Esophagus muscularis mucosa (tissue), 4 donors: ENCODE data around the gene AJUBA. TPM values are rescaled to one million over a fixed set of nuclear protein-coding genes. Genes with fewer than 3 reads are reported as not detected.

Experiments used
- DNase-seq: peaks from one replicate; pipeline ENCODE4 v3.0.0-alpha.2; 2017; ENCODE audit errors: extremely low spot score
- H3K27ac ChIP-seq, 4 donors: fragments of 200-600 bp; sonication (generic); replicated peaks in 1 of 4; 1 replicate in 3 of 4; 2 replicates in 1 of 4; pipeline ENCODE4 v1.5.1; 2016 to 2019; ENCODE audit warnings: mild to moderate bottlenecking in 1 of 4
- H3K27me3 ChIP-seq, 4 donors: fragments of 200-600 bp; sonication (generic); one replicate each; pipeline versions ENCODE4 v1.5.1 to v1.6.0; 2016 to 2019
- H3K36me3 ChIP-seq, 4 donors: fragments of 200-600 bp; sonication (generic); one replicate each; pipeline ENCODE4 v1.5.1; 2016 to 2019
- H3K4me1 ChIP-seq, 4 donors: fragments of 200-600 bp; sonication (generic); one replicate each; pipeline ENCODE4 v1.5.1; 2016 to 2019
- H3K4me3 ChIP-seq, 4 donors: fragments of 200-600 bp; sonication (generic); 1 replicate in 2 of 4; 2 replicates in 2 of 4; pipeline ENCODE4 v1.5.1; 2016 to 2019; ENCODE audit warnings: mild to moderate bottlenecking in 4 of 4, moderate library complexity in 1 of 4
- H3K9me3 ChIP-seq, 4 donors: fragments of 200-600 bp; sonication (generic); 1 replicate in 3 of 4; 2 replicates in 1 of 4; pipeline ENCODE4 v1.5.1; 2016 to 2019
- EP300 ChIP-seq: sonication (generic); formaldehyde crosslinking; IDR thresholded peaks from one replicate; pipeline ENCODE4 v1.6.1; 2017; ENCODE audit warnings: antibody characterized with exemption
- POLR2A ChIP-seq: fragments of 450-650 bp; IDR thresholded peaks from one replicate; pipeline ENCODE4 v1.6.1; 2017; ENCODE audit warnings: antibody characterized with exemption, moderate library complexity, mild to moderate bottlenecking, low read depth
- POLR2AphosphoS5 ChIP-seq, 2 donors: sonication (generic); formaldehyde crosslinking; IDR thresholded peaks; one replicate each; pipeline ENCODE4 v1.6.1; 2017; ENCODE audit warnings: antibody characterized with exemption in 2 of 2
- WGBS: methylation state at CpG from one replicate; pipeline ENCODE4 v1.1.5; 2018; 5-methylcytosine and 5-hydroxymethylcytosine counted together
- intact Hi-C: fragments of 100-400 bp; cut with DNase I; formaldehyde crosslinking; loops from one replicate; pipeline ENCODE4 v1.15.1; 2023
- total RNA-seq, 4 donors: library from RNA; depleted of rRNA; stranded (reverse); fragments of >200 nt; gene quantifications; one replicate each; pipeline versions ENCODE4 v1.1.0 to v1.2.1, GENCODE V29; 2016
- TF ChIP-seq, protein P1 (sequence below), 3 experiments: fragments of 200-600 bp in 2 of 3; fragments of 450-650 bp in 1 of 3; sonication (generic) in 2 of 3; IDR thresholded peaks; one replicate each; pipeline ENCODE4 v1.5.1; 2017 to 2019; ENCODE audit warnings: antibody characterized with exemption in 3 of 3, mild to moderate bottlenecking in 2 of 3, moderate library complexity in 1 of 3

AJUBA gene
- total RNA-seq, 4 donors from 2014 or later: 7.0 to 32.5 (median 17.9) TPM

DNA sequence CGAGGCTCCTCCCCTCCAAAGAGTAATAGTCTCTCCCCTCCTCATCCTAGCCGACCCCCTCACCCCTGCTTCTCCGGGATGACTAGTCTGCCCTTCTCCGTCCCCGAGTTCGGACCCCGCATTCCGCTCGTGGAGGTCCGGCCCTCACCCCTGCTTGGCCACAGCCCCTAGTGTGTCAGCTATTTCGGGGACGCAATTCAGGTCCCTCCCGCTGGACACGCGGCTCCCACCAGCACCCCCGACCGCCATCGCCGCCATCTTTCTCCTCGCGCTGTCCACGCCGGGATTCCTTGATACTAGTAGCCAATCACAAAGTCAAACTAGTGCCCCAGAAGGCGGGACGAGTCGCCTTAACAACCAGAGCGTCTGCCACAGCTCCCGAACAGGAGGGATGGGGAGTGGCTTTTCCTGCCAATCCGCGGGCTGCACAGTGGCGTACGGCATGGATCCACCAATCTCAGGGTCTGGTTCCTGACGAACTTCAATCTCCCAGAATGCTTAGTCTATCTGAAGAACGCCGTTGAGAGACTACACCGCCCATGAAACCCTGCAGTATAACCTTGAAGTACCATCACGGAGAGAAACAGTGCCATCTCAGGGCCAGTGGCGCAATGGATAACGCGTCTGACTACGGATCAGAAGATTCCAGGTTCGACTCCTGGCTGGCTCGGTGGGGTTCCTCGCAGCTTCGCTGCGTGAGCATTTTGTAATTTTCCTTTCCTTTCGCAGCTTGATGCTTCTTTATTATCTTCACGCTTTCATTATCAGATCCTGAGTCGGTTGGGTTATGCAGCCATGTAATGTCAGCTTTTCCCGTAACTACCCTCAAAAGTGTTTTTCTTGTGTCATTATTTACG, 53.0 kb downstream of the AJUBA start, which contains the start of gene PRMT5:
Gene PRMT5, minus strand, starts transcription at position 273 of the 857 bp plus-strand sequence. Its CDS starts 15 bp downstream, at position 258.
- intact Hi-C loops: loop anchor here (10.0 kb wide), 1 partner anchor 385 kb away; no protein-coding TSS in a partner anchor
- peak within 1 kb of the TSS; percentile 78 to 93 (median 86) for H3K4me3 ChIP-seq
- WGBS: 0% methylated on average over 22 of the region's 51 CpGs
- H3K27ac ChIP-seq: peak within 1 kb of the TSS; percentile 89 to 96 (median 92)
- TF ChIP-seq POLR2AphosphoS5 (IDR thresholded peaks at IDR 0.05) (peak; percentile 86 to 89), EP300 (no peak), POLR2A (peak; percentile 63)
- TF ChIP-seq, protein P1, sequence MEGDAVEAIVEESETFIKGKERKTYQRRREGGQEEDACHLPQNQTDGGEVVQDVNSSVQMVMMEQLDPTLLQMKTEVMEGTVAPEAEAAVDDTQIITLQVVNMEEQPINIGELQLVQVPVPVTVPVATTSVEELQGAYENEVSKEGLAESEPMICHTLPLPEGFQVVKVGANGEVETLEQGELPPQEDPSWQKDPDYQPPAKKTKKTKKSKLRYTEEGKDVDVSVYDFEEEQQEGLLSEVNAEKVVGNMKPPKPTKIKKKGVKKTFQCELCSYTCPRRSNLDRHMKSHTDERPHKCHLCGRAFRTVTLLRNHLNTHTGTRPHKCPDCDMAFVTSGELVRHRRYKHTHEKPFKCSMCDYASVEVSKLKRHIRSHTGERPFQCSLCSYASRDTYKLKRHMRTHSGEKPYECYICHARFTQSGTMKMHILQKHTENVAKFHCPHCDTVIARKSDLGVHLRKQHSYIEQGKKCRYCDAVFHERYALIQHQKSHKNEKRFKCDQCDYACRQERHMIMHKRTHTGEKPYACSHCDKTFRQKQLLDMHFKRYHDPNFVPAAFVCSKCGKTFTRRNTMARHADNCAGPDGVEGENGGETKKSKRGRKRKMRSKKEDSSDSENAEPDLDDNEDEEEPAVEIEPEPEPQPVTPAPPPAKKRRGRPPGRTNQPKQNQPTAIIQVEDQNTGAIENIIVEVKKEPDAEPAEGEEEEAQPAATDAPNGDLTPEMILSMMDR (IDR thresholded peaks at IDR 0.05): no peak
- H3K4me1 ChIP-seq: peaks cover 13 to 33% (median 31%) of the 10 kb centered on the region in 4 donors
- H3K36me3 ChIP-seq: peaks cover 10 to 32% (median 22%) of the 10 kb centered on the region in 4 donors
- peak; percentile 100 for DNase-seq
- no peaks in the 10 kb centered on the region for H3K9me3 ChIP-seq
- H3K27me3 ChIP-seq: no peaks in the 10 kb centered on the region

DNA sequence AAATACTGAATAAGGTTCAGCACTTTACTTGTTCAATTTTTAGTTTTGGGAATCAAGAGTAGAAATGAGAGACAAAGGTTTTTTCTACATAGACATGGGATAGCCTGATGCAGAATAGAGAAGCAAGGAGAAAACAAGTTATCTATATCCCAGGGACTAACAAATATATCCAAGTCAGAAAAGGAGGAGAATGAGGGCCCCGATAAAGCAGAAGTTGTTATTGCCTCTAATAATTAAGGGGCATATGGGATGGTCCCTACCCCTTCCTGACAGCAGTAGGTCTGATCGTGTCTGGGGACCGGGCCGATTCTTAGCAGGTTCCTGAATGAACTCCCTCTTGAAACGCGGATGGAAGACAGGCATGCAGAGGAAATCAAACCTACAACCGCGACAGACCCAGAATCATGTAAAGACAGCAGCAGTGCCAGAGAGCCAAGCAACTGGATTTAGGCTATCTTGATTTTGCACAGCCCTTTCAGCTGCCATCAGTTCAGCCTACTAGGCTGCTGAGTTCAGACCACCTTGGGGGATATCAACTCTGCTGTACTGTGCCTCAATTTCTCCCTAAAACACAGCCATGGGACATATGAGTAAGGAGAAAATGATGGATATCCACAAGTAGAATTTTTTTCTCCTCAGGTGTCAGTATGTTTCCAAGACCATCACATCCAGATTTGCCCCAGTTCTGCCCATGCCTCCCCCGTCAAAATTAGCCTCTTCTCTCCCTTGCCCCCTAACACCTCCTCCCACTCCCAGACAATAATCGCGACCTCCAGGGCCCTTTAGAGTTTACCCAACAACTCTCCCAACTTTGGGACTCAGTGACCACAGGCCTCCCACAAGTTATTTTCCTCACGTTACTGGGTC, 53.9 kb downstream of the AJUBA start:
- Histone ChIP-seq H3K4me1 (peaks cover 13 to 33% (median 31%) of the 10 kb centered on the region in 4 donors), H3K4me3 (peak overlapping the region; percentile 78 to 93 (median 86)), H3K27ac (peak overlapping the region; percentile 89 to 96 (median 92)), H3K36me3 (peaks cover 19 to 41% (median 31%) of the 10 kb centered on the region in 4 donors), H3K9me3 (no peaks in the 10 kb centered on the region), H3K27me3 (no peaks in the 10 kb centered on the region)
- intact Hi-C loops: loop anchor here (10.0 kb wide), 1 partner anchor 386 kb away; no protein-coding TSS in a partner anchor
- 17% methylated on average over 12 of the region's 12 CpGs for WGBS
- no peak for TF ChIP-seq POLR2A
- TF ChIP-seq, protein P1 (IDR thresholded peaks at IDR 0.05): no peak
- TF ChIP-seq EP300: no peak
- TF ChIP-seq POLR2AphosphoS5 (IDR thresholded peaks at IDR 0.05): no peak
- DNase-seq: no peak

DNA sequence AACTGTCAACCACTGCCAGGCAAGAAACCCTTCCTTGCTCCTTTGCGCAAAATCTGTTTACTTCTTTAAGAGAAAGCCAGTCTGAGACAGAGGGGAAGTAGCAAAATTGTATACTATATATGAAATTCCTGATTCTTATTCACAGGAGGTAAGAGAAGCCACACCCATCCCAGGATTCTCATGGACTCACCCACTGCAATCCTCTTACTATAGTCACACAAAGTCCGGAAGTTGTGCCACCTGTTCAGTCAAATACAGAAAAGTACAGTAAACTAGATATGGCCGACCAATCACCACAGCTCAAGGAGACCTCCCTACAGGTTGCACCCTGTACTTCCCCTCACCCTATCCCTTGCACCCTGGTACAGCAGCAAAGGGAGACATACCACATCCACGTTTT, 56.0 kb downstream of the AJUBA start:
- TF ChIP-seq POLR2AphosphoS5 (IDR thresholded peaks at IDR 0.05): no peak
- TF ChIP-seq, protein P1 (IDR thresholded peaks at IDR 0.05): no peak
- no peak for TF ChIP-seq EP300
- TF ChIP-seq POLR2A: no peak
- Histone ChIP-seq H3K27me3 (no peaks in the 10 kb centered on the region), H3K36me3 (peaks cover 34 to 63% (median 51%) of the 10 kb centered on the region in 4 donors), H3K9me3 (no peaks in the 10 kb centered on the region), H3K27ac (no peak overlapping the region), H3K4me3 (no peak overlapping the region), H3K4me1 (peaks cover 13 to 33% (median 31%) of the 10 kb centered on the region in 4 donors)
- no peak for DNase-seq
- intact Hi-C loops: loop anchor here (10.0 kb wide), 1 partner anchor 388 kb away; no protein-coding TSS in a partner anchor
- WGBS: 82% methylated on average over 4 of the region's 4 CpGs

GRCh38 chr14:22925513-22925912, 56.8 kb downstream of the AJUBA start:
- no peak overlapping the region for H3K4me3 ChIP-seq
- WGBS: 91% methylated on average over 4 of the region's 8 CpGs
- DNase-seq: no peak

More at GRCh38 chr14:22925513-22925912, 56.8 kb downstream of the AJUBA start:
- H3K4me1 ChIP-seq: peaks cover 13 to 28% (median 27%) of the 10 kb centered on the region in 4 donors
- TF ChIP-seq, protein P1 (IDR thresholded peaks at IDR 0.05): no peak
- TF ChIP-seq POLR2AphosphoS5 (IDR thresholded peaks at IDR 0.05) (no peak), EP300 (no peak), POLR2A (no peak)
- H3K27ac ChIP-seq: no peak overlapping the region
- H3K27me3 ChIP-seq: no peaks in the 10 kb centered on the region
- H3K36me3 ChIP-seq: peaks cover 38 to 71% (median 59%) of the 10 kb centered on the region in 4 donors
- no peaks in the 10 kb centered on the region for H3K9me3 ChIP-seq
- intact Hi-C loops: loop anchor here (10.0 kb wide), 1 partner anchor 389 kb away; no protein-coding TSS in a partner anchor
